ENCODE results near the gene ADD1.

The ADD1 gene

GRCh38 chr4:2861631-2862436 lies 18.2 kb downstream of the ADD1 start:
- no peak for DNase-seq

- no peak for DNase-seq
These were observed 18.9 kb downstream of the ADD1 start for GRCh38 chr4:2862528-2862927.

- no peak for DNase-seq
These were observed 20.0 kb downstream of the ADD1 start for GRCh38 chr4:2863649-2864048.

GRCh38 chr4:2865196-2865780 lies 21.6 kb downstream of the ADD1 start:
- DNase-seq: no peak

- no peak for DNase-seq
These were observed 22.7 kb downstream of the ADD1 start for GRCh38 chr4:2866160-2866861.

- DNase-seq: no peak
These were observed 23.2 kb downstream of the ADD1 start for GRCh38 chr4:2866891-2867290.

GRCh38 chr4:2867758-2868491 lies 24.3 kb downstream of the ADD1 start:
- no peak for DNase-seq

GRCh38 chr4:2868877-2869487 lies 25.3 kb downstream of the ADD1 start:
- DNase-seq: no peak

- DNase-seq: no peak
These were observed 26.0 kb downstream of the ADD1 start for GRCh38 chr4:2869659-2870058.

GRCh38 chr4:2870082-2870481 lies 26.4 kb downstream of the ADD1 start:
- no peak for DNase-seq

- no peak for DNase-seq
These were observed 27.8 kb downstream of the ADD1 start for GRCh38 chr4:2871466-2871865.

GRCh38 chr4:2871911-2872310 lies 28.3 kb downstream of the ADD1 start:
- no peak for DNase-seq

GRCh38 chr4:2873329-2873728 lies 29.7 kb downstream of the ADD1 start:
- no peak for DNase-seq

GRCh38 chr4:2874861-2875260 lies 31.2 kb downstream of the ADD1 start:
- DNase-seq: no peak

- no peak for DNase-seq
These were observed 31.9 kb downstream of the ADD1 start for GRCh38 chr4:2875556-2875955.

GRCh38 chr4:2878346-2878745 lies 34.7 kb downstream of the ADD1 start:
- no peak for DNase-seq

- DNase-seq: no peak
These were observed 35.4 kb downstream of the ADD1 start for GRCh38 chr4:2879026-2879425.

GRCh38 chr4:2881431-2881830 lies 37.8 kb downstream of the ADD1 start:
- no peak for DNase-seq

- no peak for DNase-seq
These were observed 38.7 kb downstream of the ADD1 start for GRCh38 chr4:2882341-2882740.

- DNase-seq: no peak
These were observed 42.5 kb downstream of the ADD1 start for GRCh38 chr4:2886161-2886560.

GRCh38 chr4:2886622-2887021 lies 43.0 kb downstream of the ADD1 start:
- no peak for DNase-seq

- no peak for DNase-seq
These were observed 43.7 kb downstream of the ADD1 start for GRCh38 chr4:2887343-2887742.

- no peak for DNase-seq
These were observed 45.2 kb downstream of the ADD1 start for GRCh38 chr4:2888886-2889285.
